Hepatocyte (in vitro differentiated cells): Measurements from ENCODE around the gene BCCIP. TPM values are rescaled to one million over a fixed set of nuclear protein-coding genes. Genes with fewer than 3 reads are reported as not detected.
A peak's percentile ranks its signal among the peaks of the same experiment; 100 is the strongest.

ENCODE experiments used
- DNase-seq: peaks from one replicate; pipeline ENCODE4 v3.0.0-alpha.2; 2016; ENCODE audit warnings: low spot score
- H2AFZ ChIP-seq: fragments of 200-600 bp; sonication (generic); 2 replicates; pipeline ENCODE4 v1.6.0; 2016; ENCODE audit warnings: antibody characterized with exemption, mild to moderate bottlenecking
- H3K27ac ChIP-seq: fragments of 200-600 bp; sonication (generic); 2 replicates; pipeline ENCODE4 v1.5.1; 2016; ENCODE audit warnings: mild to moderate bottlenecking
- H3K27me3 ChIP-seq: fragments of 200-600 bp; sonication (generic); 2 replicates; pipeline ENCODE4 v1.6.1; 2016
- H3K36me3 ChIP-seq: fragments of 200-600 bp; sonication (generic); replicated peaks from 2 replicates; pipeline ENCODE4 v1.5.1; 2016; ENCODE audit warnings: low read depth; ENCODE audit not compliant: insufficient read depth
- H3K4me1 ChIP-seq: fragments of 200-600 bp; sonication (generic); 2 replicates; pipeline ENCODE4 v1.5.1; 2016; ENCODE audit warnings: mild to moderate bottlenecking, moderate library complexity; ENCODE audit not compliant: insufficient read depth
- H3K4me2 ChIP-seq: fragments of 200-600 bp; sonication (generic); 2 replicates; pipeline ENCODE4 v1.6.0; 2016
- H3K4me3 ChIP-seq: fragments of 200-600 bp; sonication (generic); 2 replicates; pipeline ENCODE4 v1.5.1; 2016; ENCODE audit warnings: mild to moderate bottlenecking
- H3K79me2 ChIP-seq: fragments of 200-600 bp; sonication (generic); 2 replicates; pipeline ENCODE4 v1.6.0; 2017; ENCODE audit warnings: mild to moderate bottlenecking
- H3K9me2 ChIP-seq: fragments of 200-600 bp; sonication (generic); replicated peaks from 2 replicates; pipeline ENCODE4 v1.6.0; 2017; ENCODE audit warnings: mild to moderate bottlenecking; ENCODE audit not compliant: insufficient read depth
- H3K9me3 ChIP-seq: fragments of 200-600 bp; sonication (generic); 2 replicates; pipeline ENCODE4 v1.5.1; 2016; ENCODE audit warnings: low read depth, mild to moderate bottlenecking
- H4K20me1 ChIP-seq: fragments of 200-600 bp; sonication (generic); 2 replicates; pipeline ENCODE4 v1.6.0; 2016; ENCODE audit warnings: mild to moderate bottlenecking; ENCODE audit not compliant: insufficient read depth, poor library complexity, severe bottlenecking
- CTCF ChIP-seq: fragments of 200-600 bp; sonication (generic); IDR thresholded peaks from 2 replicates; pipeline ENCODE4 v1.5.1; 2016; ENCODE audit warnings: antibody characterized with exemption, mild to moderate bottlenecking; ENCODE audit not compliant: poor library complexity
- EZH2 ChIP-seq: fragments of 200-600 bp; sonication (generic); IDR thresholded peaks from 2 replicates; pipeline ENCODE4 v1.6.1; 2016; ENCODE audit warnings: antibody characterized with exemption, mild to moderate bottlenecking, borderline replicate concordance
- EZH2phosphoT487 ChIP-seq: fragments of 200-600 bp; sonication (generic); IDR thresholded peaks from one replicate; pipeline ENCODE4 v1.6.1; 2018; ENCODE audit warnings: antibody characterized with exemption, mild to moderate bottlenecking, low read depth, moderate library complexity; ENCODE audit not compliant: unreplicated experiment, severe bottlenecking
- WGBS: methylation state at CpG from one replicate; pipeline ENCODE4 v1.1.6; 2016; ENCODE audit warnings: low lambda C conversion rate; ENCODE audit errors: missing lambda C conversion rate; 5-methylcytosine and 5-hydroxymethylcytosine counted together
- polyA plus RNA-seq: library from polyadenylated mRNA; unstranded; fragments of >200 nt; fragmentation: Nextera tagmentation; extraction: Ambion mirVana; gene quantifications from 2 replicates; pipeline ENCODE4 v1.2.1, GENCODE V29; 2016
- total RNA-seq: library from RNA; depleted of rRNA; stranded (reverse); fragments of >200 nt; gene quantifications from 2 replicates; pipeline ENCODE4 v1.2.3, GENCODE V29; 2014

BCCIP gene
- total and polyA plus RNA-seq, 2 experiments from 2014 or later, result 45.0 to 63.2 TPM

GRCh38 chr10:125823663-125824251 lies 411 bp downstream of the BCCIP start:
- peak overlapping the region; percentile 97 for H3K27ac ChIP-seq
- H3K4me1 ChIP-seq, result peaks cover 17% of the 10 kb centered on the region

GRCh38 chr10:125824736-125825135 lies 1.4 kb downstream of the BCCIP start:
- Histone ChIP-seq H3K9me2 (no peaks in the 10 kb centered on the region), H3K36me3 (no peaks in the 10 kb centered on the region), H3K4me2 (peak overlapping the region; percentile 99), H4K20me1 (peaks cover 3% of the 10 kb centered on the region), H3K4me1 (peaks cover 17% of the 10 kb centered on the region), H3K27ac (no peak overlapping the region), H3K79me2 (peaks cover 66% of the 10 kb centered on the region), H3K27me3 (no peaks in the 10 kb centered on the region), H2AFZ (no peak overlapping the region), H3K4me3 (peak overlapping the region; percentile 70), H3K9me3 (no peaks in the 10 kb centered on the region)
- 91% methylated on average over 1 of the region's 1 CpG for WGBS
- TF ChIP-seq EZH2, result no peak
- no peak for TF ChIP-seq CTCF
- TF ChIP-seq EZH2phosphoT487, result no peak
- no peak for DNase-seq

More at GRCh38 chr10:125823663-125824251, 411 bp downstream of the BCCIP start:
- Histone ChIP-seq H3K9me3 (no peaks in the 10 kb centered on the region), H4K20me1 (peaks cover 3% of the 10 kb centered on the region), H3K79me2 (peaks cover 66% of the 10 kb centered on the region), H3K36me3 (no peaks in the 10 kb centered on the region), H3K9me2 (no peaks in the 10 kb centered on the region), H3K4me3 (peak overlapping the region; percentile 70), H3K27me3 (no peaks in the 10 kb centered on the region), H3K4me2 (peak overlapping the region; percentile 99), H2AFZ (peak overlapping the region; percentile 92)
- peak; percentile 25 for DNase-seq
- no peak for TF ChIP-seq EZH2phosphoT487
- whole genome bisulfite sequencing, result 2% methylated on average over 20 of the region's 20 CpGs

GRCh38 chr10:125827133-125827532 lies 3.8 kb downstream of the BCCIP start:
- DNase-seq, result no peak
- no peak for TF ChIP-seq EZH2
- TF ChIP-seq EZH2phosphoT487, result no peak
- TF ChIP-seq CTCF, result no peak
- WGBS, result 91% methylated on average over 2 of the region's 2 CpGs
- peaks cover 3% of the 10 kb centered on the region for H4K20me1 ChIP-seq
- H3K9me3 ChIP-seq, result no peaks in the 10 kb centered on the region
- H3K27ac ChIP-seq, result no peak overlapping the region
- H3K27me3 ChIP-seq, result no peaks in the 10 kb centered on the region
- no peaks in the 10 kb centered on the region for H3K36me3 ChIP-seq
- no peaks in the 10 kb centered on the region for H3K9me2 ChIP-seq
- peaks cover 10% of the 10 kb centered on the region for H3K4me1 ChIP-seq
- no peak overlapping the region for H3K4me3 ChIP-seq
- peaks cover 55% of the 10 kb centered on the region for H3K79me2 ChIP-seq
- H2AFZ ChIP-seq, result no peak overlapping the region
- no peak overlapping the region for H3K4me2 ChIP-seq

GRCh38 chr10:125828311-125828710 lies 5.0 kb downstream of the BCCIP start:
- TF ChIP-seq CTCF, result no peak
- Histone ChIP-seq H3K9me3 (no peaks in the 10 kb centered on the region), H3K79me2 (peaks cover 46% of the 10 kb centered on the region), H2AFZ (no peak overlapping the region), H3K27ac (no peak overlapping the region), H3K27me3 (no peaks in the 10 kb centered on the region), H3K4me3 (no peak overlapping the region), H4K20me1 (peaks cover 3% of the 10 kb centered on the region), H3K9me2 (no peaks in the 10 kb centered on the region), H3K4me2 (no peak overlapping the region), H3K4me1 (peaks cover 10% of the 10 kb centered on the region), H3K36me3 (no peaks in the 10 kb centered on the region)
- DNase-seq, result no peak
- 71% methylated on average over 5 of the region's 5 CpGs for WGBS
